Measurements from ENCODE around the gene MAD1L1. TPM values are rescaled to one million over a fixed set of nuclear protein-coding genes. Genes with fewer than 3 reads are reported as not detected.

MAD1L1 gene
- total and polyA plus RNA-seq, 2 of the 8 experiments (the other 6 are each of a cell fraction or from before 2014, with no cell fraction given): 40.4 to 44.6 TPM

DNA sequence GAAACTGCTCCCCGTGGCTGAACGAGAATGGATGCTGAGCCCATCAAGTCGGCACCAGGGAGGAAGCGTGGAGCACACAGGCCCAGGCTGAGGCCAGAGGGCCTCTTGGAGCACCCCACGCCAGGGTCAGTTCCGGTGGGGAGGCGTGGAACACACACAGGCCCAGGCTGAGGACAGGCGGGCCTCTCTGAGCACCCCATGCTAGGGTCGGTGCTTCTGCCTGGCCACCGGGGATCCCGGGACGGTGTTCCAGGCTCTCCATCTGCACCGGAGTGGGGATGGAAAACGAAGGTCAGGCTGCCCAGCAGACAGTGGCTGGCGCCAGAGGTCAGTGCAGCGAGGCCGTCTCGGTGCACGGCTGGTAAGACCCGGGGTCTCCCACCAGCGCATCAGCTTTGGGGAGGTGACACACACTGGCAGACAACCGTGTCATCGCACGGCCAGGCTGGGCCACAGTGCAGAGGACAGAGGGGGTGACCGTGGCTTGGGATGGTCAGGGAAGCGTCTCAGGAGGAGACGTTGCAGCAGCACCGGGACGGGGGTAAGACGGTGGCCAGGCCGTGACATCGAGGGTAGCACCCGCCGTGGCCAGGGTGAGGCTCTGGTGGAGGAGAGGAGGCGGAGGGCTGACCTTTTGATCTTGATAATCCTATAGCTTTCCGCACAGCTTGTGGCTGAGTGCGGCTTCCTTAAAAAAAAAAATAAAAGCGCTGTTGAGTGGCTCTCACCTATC lies 358.7 kb downstream of the MAD1L1 start (continued):
- TF ChIP-seq, protein P1, sequence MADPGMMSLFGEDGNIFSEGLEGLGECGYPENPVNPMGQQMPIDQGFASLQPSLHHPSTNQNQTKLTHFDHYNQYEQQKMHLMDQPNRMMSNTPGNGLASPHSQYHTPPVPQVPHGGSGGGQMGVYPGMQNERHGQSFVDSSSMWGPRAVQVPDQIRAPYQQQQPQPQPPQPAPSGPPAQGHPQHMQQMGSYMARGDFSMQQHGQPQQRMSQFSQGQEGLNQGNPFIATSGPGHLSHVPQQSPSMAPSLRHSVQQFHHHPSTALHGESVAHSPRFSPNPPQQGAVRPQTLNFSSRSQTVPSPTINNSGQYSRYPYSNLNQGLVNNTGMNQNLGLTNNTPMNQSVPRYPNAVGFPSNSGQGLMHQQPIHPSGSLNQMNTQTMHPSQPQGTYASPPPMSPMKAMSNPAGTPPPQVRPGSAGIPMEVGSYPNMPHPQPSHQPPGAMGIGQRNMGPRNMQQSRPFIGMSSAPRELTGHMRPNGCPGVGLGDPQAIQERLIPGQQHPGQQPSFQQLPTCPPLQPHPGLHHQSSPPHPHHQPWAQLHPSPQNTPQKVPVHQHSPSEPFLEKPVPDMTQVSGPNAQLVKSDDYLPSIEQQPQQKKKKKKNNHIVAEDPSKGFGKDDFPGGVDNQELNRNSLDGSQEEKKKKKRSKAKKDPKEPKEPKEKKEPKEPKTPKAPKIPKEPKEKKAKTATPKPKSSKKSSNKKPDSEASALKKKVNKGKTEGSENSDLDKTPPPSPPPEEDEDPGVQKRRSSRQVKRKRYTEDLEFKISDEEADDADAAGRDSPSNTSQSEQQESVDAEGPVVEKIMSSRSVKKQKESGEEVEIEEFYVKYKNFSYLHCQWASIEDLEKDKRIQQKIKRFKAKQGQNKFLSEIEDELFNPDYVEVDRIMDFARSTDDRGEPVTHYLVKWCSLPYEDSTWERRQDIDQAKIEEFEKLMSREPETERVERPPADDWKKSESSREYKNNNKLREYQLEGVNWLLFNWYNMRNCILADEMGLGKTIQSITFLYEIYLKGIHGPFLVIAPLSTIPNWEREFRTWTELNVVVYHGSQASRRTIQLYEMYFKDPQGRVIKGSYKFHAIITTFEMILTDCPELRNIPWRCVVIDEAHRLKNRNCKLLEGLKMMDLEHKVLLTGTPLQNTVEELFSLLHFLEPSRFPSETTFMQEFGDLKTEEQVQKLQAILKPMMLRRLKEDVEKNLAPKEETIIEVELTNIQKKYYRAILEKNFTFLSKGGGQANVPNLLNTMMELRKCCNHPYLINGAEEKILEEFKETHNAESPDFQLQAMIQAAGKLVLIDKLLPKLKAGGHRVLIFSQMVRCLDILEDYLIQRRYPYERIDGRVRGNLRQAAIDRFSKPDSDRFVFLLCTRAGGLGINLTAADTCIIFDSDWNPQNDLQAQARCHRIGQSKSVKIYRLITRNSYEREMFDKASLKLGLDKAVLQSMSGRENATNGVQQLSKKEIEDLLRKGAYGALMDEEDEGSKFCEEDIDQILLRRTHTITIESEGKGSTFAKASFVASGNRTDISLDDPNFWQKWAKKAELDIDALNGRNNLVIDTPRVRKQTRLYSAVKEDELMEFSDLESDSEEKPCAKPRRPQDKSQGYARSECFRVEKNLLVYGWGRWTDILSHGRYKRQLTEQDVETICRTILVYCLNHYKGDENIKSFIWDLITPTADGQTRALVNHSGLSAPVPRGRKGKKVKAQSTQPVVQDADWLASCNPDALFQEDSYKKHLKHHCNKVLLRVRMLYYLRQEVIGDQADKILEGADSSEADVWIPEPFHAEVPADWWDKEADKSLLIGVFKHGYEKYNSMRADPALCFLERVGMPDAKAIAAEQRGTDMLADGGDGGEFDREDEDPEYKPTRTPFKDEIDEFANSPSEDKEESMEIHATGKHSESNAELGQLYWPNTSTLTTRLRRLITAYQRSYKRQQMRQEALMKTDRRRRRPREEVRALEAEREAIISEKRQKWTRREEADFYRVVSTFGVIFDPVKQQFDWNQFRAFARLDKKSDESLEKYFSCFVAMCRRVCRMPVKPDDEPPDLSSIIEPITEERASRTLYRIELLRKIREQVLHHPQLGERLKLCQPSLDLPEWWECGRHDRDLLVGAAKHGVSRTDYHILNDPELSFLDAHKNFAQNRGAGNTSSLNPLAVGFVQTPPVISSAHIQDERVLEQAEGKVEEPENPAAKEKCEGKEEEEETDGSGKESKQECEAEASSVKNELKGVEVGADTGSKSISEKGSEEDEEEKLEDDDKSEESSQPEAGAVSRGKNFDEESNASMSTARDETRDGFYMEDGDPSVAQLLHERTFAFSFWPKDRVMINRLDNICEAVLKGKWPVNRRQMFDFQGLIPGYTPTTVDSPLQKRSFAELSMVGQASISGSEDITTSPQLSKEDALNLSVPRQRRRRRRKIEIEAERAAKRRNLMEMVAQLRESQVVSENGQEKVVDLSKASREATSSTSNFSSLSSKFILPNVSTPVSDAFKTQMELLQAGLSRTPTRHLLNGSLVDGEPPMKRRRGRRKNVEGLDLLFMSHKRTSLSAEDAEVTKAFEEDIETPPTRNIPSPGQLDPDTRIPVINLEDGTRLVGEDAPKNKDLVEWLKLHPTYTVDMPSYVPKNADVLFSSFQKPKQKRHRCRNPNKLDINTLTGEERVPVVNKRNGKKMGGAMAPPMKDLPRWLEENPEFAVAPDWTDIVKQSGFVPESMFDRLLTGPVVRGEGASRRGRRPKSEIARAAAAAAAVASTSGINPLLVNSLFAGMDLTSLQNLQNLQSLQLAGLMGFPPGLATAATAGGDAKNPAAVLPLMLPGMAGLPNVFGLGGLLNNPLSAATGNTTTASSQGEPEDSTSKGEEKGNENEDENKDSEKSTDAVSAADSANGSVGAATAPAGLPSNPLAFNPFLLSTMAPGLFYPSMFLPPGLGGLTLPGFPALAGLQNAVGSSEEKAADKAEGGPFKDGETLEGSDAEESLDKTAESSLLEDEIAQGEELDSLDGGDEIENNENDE (IDR thresholded peaks at IDR 0.05; ENCODE audit: insufficient replicate concordance, low read length): no peak
- TF ChIP-seq TEAD4 (IDR thresholded peaks at IDR 0.05; ENCODE audit: low read depth, low read length) (no peak), KDM5A (IDR thresholded peaks at IDR 0.05; ENCODE audit: low read length) (no peak), RBBP5 (IDR thresholded peaks at IDR 0.05; ENCODE audit: borderline replicate concordance, low read depth, low read length) (no peak), PHF8 (conservative IDR thresholded peaks at IDR 0.05; ENCODE audit: low read depth, low read length) (no peak), BACH1 (IDR thresholded peaks at IDR 0.05; ENCODE audit: low read length) (no peak), SAP30 (IDR thresholded peaks at IDR 0.05; ENCODE audit: insufficient read depth, insufficient replicate concordance, low read length) (no peak), NRF1 (IDR thresholded peaks at IDR 0.05; ENCODE audit: low read depth, low read length) (no peak), SP4 (IDR thresholded peaks at IDR 0.05; ENCODE audit: low read length) (no peak), CHD1 (IDR thresholded peaks at IDR 0.05; ENCODE audit: low read depth, low read length) (no peak), GTF2F1 (IDR thresholded peaks at IDR 0.05; ENCODE audit: borderline replicate concordance, low read depth, low read length) (no peak)
